GM12891 (cell line): ENCODE results near the gene PARVG.

Experiments
- DNase-seq: peaks from one replicate; pipeline ENCODE4 v3.0.0; 2011; ENCODE audit warnings: low spot score; ENCODE audit not compliant: insufficient read length
- FAIRE-seq: peaks from 2 replicates; lab custom pipeline; 2011; peaks lifted over from hg19 to GRCh38; lab: Jason Lieb, UNC
- PAX5 ChIP-seq: IDR thresholded peaks from 2 replicates; pipeline ENCODE4 v1.6.1; 2011; ENCODE audit warnings: low read length, moderate library complexity, mild to moderate bottlenecking; ENCODE audit not compliant: insufficient read depth, severe bottlenecking
- POLR2A ChIP-seq: IDR thresholded peaks from 2 replicates; pipeline ENCODE4 v1.6.1; 2011; ENCODE audit warnings: low read depth, low read length, control low read depth
- POLR2AphosphoS5 ChIP-seq: IDR thresholded peaks from 2 replicates; pipeline ENCODE4 v1.6.1; 2011; ENCODE audit warnings: low read depth, low read length, control low read depth
- POU2F2 ChIP-seq: IDR thresholded peaks from 2 replicates; pipeline ENCODE4 v1.6.1; 2011; ENCODE audit warnings: low read depth, mild to moderate bottlenecking, control low read depth, low read length, moderate library complexity
- SPI1 ChIP-seq: IDR thresholded peaks from 2 replicates; pipeline ENCODE4 v1.6.1; 2011; ENCODE audit warnings: low read depth, low read length, control low read depth
- TAF1 ChIP-seq: IDR thresholded peaks from 2 replicates; pipeline ENCODE4 v1.6.1; 2011; ENCODE audit warnings: low read depth, low read length, control low read depth

Gene PARVG

GRCh38 chr22:44200855-44201550 lies 20.3 kb downstream of the PARVG start:
- FAIRE-seq (no peak), DNase-seq (no peak)
- no peak for TF ChIP-seq SPI1
- no peak for TF ChIP-seq POU2F2
- TF ChIP-seq POLR2AphosphoS5, result no peak
- TF ChIP-seq POLR2A, result no peak
- no peak for TF ChIP-seq TAF1
- TF ChIP-seq PAX5, result no peak

GRCh38 chr22:44201665-44202064 lies 20.9 kb downstream of the PARVG start:
- TF ChIP-seq PAX5 (no peak), SPI1 (no peak), POLR2AphosphoS5 (no peak), POU2F2 (no peak), POLR2A (no peak), TAF1 (no peak)
- FAIRE-seq, result no peak
- no peak for DNase-seq

GRCh38 chr22:44202261-44202789 lies 21.6 kb downstream of the PARVG start:
- TF ChIP-seq POLR2AphosphoS5, result no peak
- TF ChIP-seq POU2F2, result no peak
- no peak for TF ChIP-seq POLR2A
- no peak for TF ChIP-seq PAX5
- TF ChIP-seq TAF1, result no peak
- TF ChIP-seq SPI1, result no peak
- FAIRE-seq, result no peak
- no peak for DNase-seq

GRCh38 chr22:44203203-44203602 lies 22.5 kb downstream of the PARVG start:
- DNase-seq (no peak), FAIRE-seq (no peak)
- TF ChIP-seq POU2F2, result no peak
- TF ChIP-seq POLR2A, result no peak
- TF ChIP-seq POLR2AphosphoS5, result no peak
- TF ChIP-seq TAF1, result no peak
- no peak for TF ChIP-seq SPI1
- TF ChIP-seq PAX5, result no peak

GRCh38 chr22:44204739-44205515 lies 24.2 kb downstream of the PARVG start:
- TF ChIP-seq POLR2A (no peak), SPI1 (no peak), PAX5 (no peak), TAF1 (no peak), POU2F2 (no peak), POLR2AphosphoS5 (no peak)
- no peak for FAIRE-seq

GRCh38 chr22:44205516-44206329 lies 25.0 kb downstream of the PARVG start:
- FAIRE-seq (no peak), DNase-seq (no peak)
- TF ChIP-seq TAF1, result no peak
- TF ChIP-seq SPI1, result no peak
- no peak for TF ChIP-seq POLR2A
- TF ChIP-seq POU2F2, result no peak

More at GRCh38 chr22:44204739-44205515, 24.2 kb downstream of the PARVG start:
- no peak for DNase-seq

GRCh38 chr22:44206330-44206645 lies 25.6 kb downstream of the PARVG start:
- DNase-seq, result no peak
- TF ChIP-seq TAF1 (no peak), SPI1 (no peak), POU2F2 (no peak), POLR2A (no peak), POLR2AphosphoS5 (no peak), PAX5 (no peak)
- FAIRE-seq, result no peak

- FAIRE-seq (no peak), DNase-seq (no peak)
- TF ChIP-seq PAX5 (no peak), SPI1 (no peak)
Observed at GRCh38 chr22:44206696-44207095, 26.0 kb downstream of the PARVG start.

- no peak for TF ChIP-seq TAF1
- no peak for TF ChIP-seq SPI1
- TF ChIP-seq POLR2A, result no peak
- no peak for TF ChIP-seq POU2F2
- no peak for DNase-seq
- FAIRE-seq, result no peak
Observed at GRCh38 chr22:44207173-44207980, 26.7 kb downstream of the PARVG start.
